Astrocyte of the spinal cord (primary cell): Measurements from ENCODE around the gene C11orf65.

Experiments used
- DNase-seq: peaks from one replicate; pipeline ENCODE4 v3.0.0; 2011; ENCODE audit warnings: low read depth, low spot score
- H3K4me3 ChIP-seq: 2 replicates; pipeline ENCODE4 v1.5.1; 2011; ENCODE audit warnings: low read depth, mild to moderate bottlenecking, low read length, moderate library complexity
- in situ Hi-C: cut with HindIII; loops from 2 replicates; pipeline ENCODE4 v1.10.0; 2017; ENCODE audit warnings: low sequenced_read_pairs
- TF ChIP-seq, protein P1 (sequence below): IDR thresholded peaks from 2 replicates; pipeline ENCODE4 v1.5.1; 2012; ENCODE audit warnings: low read depth, mild to moderate bottlenecking, low read length, inconsistent platforms

The C11orf65 gene

DNA sequence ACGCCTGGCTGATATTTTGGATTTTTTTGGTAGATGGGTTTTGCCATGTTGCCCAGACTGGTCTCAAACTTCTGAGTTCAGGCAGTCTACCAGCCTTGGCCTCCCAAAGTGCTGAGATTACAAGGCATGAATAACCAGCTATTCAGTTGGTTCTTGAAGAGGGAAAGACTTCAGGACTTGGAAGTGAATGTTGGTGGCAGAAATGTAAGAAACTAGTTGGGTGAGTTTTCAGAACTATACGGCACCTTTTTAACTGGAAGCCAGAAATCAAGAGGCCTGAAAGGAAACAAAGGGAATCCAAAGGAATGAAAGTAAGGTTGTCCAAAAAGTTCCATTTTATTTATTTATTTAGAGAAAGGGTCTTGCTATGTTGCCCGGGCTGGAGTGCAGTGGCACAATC is 28.0 kb upstream of the C11orf65 start:
- TF ChIP-seq, protein P1, sequence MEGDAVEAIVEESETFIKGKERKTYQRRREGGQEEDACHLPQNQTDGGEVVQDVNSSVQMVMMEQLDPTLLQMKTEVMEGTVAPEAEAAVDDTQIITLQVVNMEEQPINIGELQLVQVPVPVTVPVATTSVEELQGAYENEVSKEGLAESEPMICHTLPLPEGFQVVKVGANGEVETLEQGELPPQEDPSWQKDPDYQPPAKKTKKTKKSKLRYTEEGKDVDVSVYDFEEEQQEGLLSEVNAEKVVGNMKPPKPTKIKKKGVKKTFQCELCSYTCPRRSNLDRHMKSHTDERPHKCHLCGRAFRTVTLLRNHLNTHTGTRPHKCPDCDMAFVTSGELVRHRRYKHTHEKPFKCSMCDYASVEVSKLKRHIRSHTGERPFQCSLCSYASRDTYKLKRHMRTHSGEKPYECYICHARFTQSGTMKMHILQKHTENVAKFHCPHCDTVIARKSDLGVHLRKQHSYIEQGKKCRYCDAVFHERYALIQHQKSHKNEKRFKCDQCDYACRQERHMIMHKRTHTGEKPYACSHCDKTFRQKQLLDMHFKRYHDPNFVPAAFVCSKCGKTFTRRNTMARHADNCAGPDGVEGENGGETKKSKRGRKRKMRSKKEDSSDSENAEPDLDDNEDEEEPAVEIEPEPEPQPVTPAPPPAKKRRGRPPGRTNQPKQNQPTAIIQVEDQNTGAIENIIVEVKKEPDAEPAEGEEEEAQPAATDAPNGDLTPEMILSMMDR: no peak
- no peak overlapping the region for H3K4me3 ChIP-seq
- no peak for DNase-seq
- in situ Hi-C loops: no loop called here

- no peak overlapping the region for H3K4me3 ChIP-seq
- DNase-seq: no peak
- TF ChIP-seq, protein P1: no peak
- in situ Hi-C loops: no loop called here
Measured at GRCh38 chr11:108494182-108494581, 26.9 kb upstream of the C11orf65 start.

GRCh38 chr11:108491936-108492335 is 24.6 kb upstream of the C11orf65 start:
- no peak for DNase-seq
- TF ChIP-seq, protein P1: no peak
- no peak overlapping the region for H3K4me3 ChIP-seq
- in situ Hi-C loops: no loop called here

- TF ChIP-seq, protein P1: no peak
- DNase-seq: no peak
- in situ Hi-C loops: no loop called here
Measured at GRCh38 chr11:108486828-108487227, 19.5 kb upstream of the C11orf65 start.

GRCh38 chr11:108486331-108486730 is 19.0 kb upstream of the C11orf65 start:
- in situ Hi-C loops: no loop called here
- TF ChIP-seq, protein P1: no peak
- DNase-seq: no peak
- no peak overlapping the region for H3K4me3 ChIP-seq

More at GRCh38 chr11:108486828-108487227, 19.5 kb upstream of the C11orf65 start:
- H3K4me3 ChIP-seq: no peak overlapping the region

GRCh38 chr11:108483163-108483562 is 15.8 kb upstream of the C11orf65 start:
- in situ Hi-C loops: no loop called here
- DNase-seq: peak; percentile 50
- H3K4me3 ChIP-seq: no peak overlapping the region
- TF ChIP-seq, protein P1: no peak
